HFF-Myc (cell line): ENCODE measurements around the gene ECPAS.
"Not testable (repeated sequence)": the region's sequence is repeated elsewhere in the genome, so short reads cannot be mapped to it uniquely, and the experiment has no call there.

ENCODE experiments used
- DNase-seq: peaks from one replicate; pipeline ENCODE4 v3.0.0-alpha.2; 2011; ENCODE audit warnings: low read depth; ENCODE audit errors: extremely low read depth
- H3K4me3 ChIP-seq: replicated peaks from 2 replicates; pipeline ENCODE4 v1.5.1; 2011; ENCODE audit warnings: low read depth, mild to moderate bottlenecking, control low read depth, low read length
- CTCF ChIP-seq: IDR thresholded peaks from 2 replicates; pipeline ENCODE4 v1.5.1; 2012; ENCODE audit warnings: mild to moderate bottlenecking, low read depth, low read length, control low read depth; ENCODE audit errors: missing control alignments

Gene ECPAS

GRCh38 chr9:111524731-111525055, 40.5 kb upstream of the ECPAS start:
- DNase-seq = no peak
- no peak for TF ChIP-seq CTCF
- H3K4me3 ChIP-seq = peak overlapping the region; percentile 88

GRCh38 chr9:111516061-111516465, 31.9 kb upstream of the ECPAS start:
- peak; percentile 25 for DNase-seq
- H3K4me3 ChIP-seq = no peak overlapping the region
- TF ChIP-seq CTCF = no peak

GRCh38 chr9:111514967-111515366, 30.8 kb upstream of the ECPAS start:
- no peak overlapping the region for H3K4me3 ChIP-seq
- no peak for TF ChIP-seq CTCF
- no peak for DNase-seq

- not testable (repeated sequence) for H3K4me3 ChIP-seq, DNase-seq
Observed at GRCh38 chr9:111511581-111511980, 27.4 kb upstream of the ECPAS start.

- DNase-seq = no peak
- H3K4me3 ChIP-seq = no peak overlapping the region
- no peak for TF ChIP-seq CTCF
Observed at GRCh38 chr9:111502506-111502905, 18.3 kb upstream of the ECPAS start.

- TF ChIP-seq CTCF = no peak
- DNase-seq = no peak
- no peak overlapping the region for H3K4me3 ChIP-seq
Observed at GRCh38 chr9:111501648-111502047, 17.5 kb upstream of the ECPAS start.

GRCh38 chr9:111501005-111501562, 16.9 kb upstream of the ECPAS start:
- H3K4me3 ChIP-seq = no peak overlapping the region
- DNase-seq = no peak
- TF ChIP-seq CTCF = no peak

- DNase-seq, H3K4me3 ChIP-seq: not testable (repeated sequence)
Observed at GRCh38 chr9:111497196-111497595, 13.0 kb upstream of the ECPAS start.
